SK-N-SH (cell line): ENCODE measurements around the gene MGME1. TPM values are rescaled to one million over a fixed set of nuclear protein-coding genes. Genes with fewer than 3 reads are reported as not detected.

Experiments used
- CTCF ChIA-PET: fragments of 300-600, 350-600 bp; formaldehyde crosslinking; extraction: SDS; loops from one replicate; lab custom pipeline; 2021; lab: Yijun Ruan, JAX
- POLR2A ChIA-PET: fragments of 350-600 bp; sonication (Branson Sonifier 250); formaldehyde crosslinking; extraction: SDS; loops from one replicate; lab custom pipeline; 2020; ENCODE audit warnings: antibody characterized with exemption, inconsistent platforms; lab: Yijun Ruan, JAX
- DNase-seq: peaks from one replicate; pipeline ENCODE4 v3.0.0; 2012
- H2AFZ ChIP-seq: fragments of 200-600 bp; sonication (generic); 2 replicates; pipeline ENCODE4 v1.8.1; 2016; ENCODE audit warnings: antibody characterized with exemption, mild to moderate bottlenecking, low read depth
- H3F3A ChIP-seq: fragments of 200-600 bp; sonication (generic); replicated peaks from 2 replicates; pipeline ENCODE3; 2016; ENCODE audit warnings: antibody characterized with exemption, mild to moderate bottlenecking; ENCODE audit not compliant: insufficient read depth
- H3K27ac ChIP-seq, 2 experiments: fragments of 200-500 bp in 1 of 2; fragments of 200-600 bp in 1 of 2; sonication (Bioruptor generic) in 1 of 2; sonication (generic), shearing (Covaris generic) in 1 of 2; 2 replicates each; pipeline versions ENCODE4 v1.5.1 to v1.6.1; 2014 to 2016; ENCODE audit warnings: low read depth in 2 of 2, inconsistent platforms in 1 of 2, low read length in 1 of 2, mild to moderate bottlenecking in 1 of 2, mixed read lengths in 1 of 2
- H3K27me3 ChIP-seq: fragments of 200-600 bp; sonication (generic), shearing (Covaris generic); 2 replicates; pipeline ENCODE4 v1.6.1; 2016; ENCODE audit warnings: mixed run types; ENCODE audit not compliant: insufficient read depth
- H3K36me3 ChIP-seq, 2 experiments: fragments of 200-500 bp in 1 of 2; fragments of 200-600 bp in 1 of 2; sonication (Bioruptor generic) in 1 of 2; sonication (generic) in 1 of 2; replicated peaks in 1 of 2; 2 replicates each; pipeline versions ENCODE3 to v1.5.1; 2014 to 2016; ENCODE audit warnings: low read length in 1 of 2, mild to moderate bottlenecking in 1 of 2; ENCODE audit not compliant: insufficient read depth in 2 of 2, control insufficient read depth in 1 of 2
- H3K4me1 ChIP-seq, 2 experiments: fragments of 200-500 bp in 1 of 2; fragments of 200-600 bp in 1 of 2; sonication (Bioruptor generic) in 1 of 2; sonication (generic), shearing (Covaris generic) in 1 of 2; 2 replicates each; pipeline versions ENCODE4 v1.5.1 to v1.6.1; 2014 to 2016; ENCODE audit warnings: low read depth in 1 of 2, low read length in 1 of 2, mixed run types in 1 of 2; ENCODE audit not compliant: insufficient read depth in 2 of 2, control insufficient read depth in 1 of 2
- H3K4me2 ChIP-seq: fragments of 200-600 bp; sonication (generic), shearing (Covaris generic); 2 replicates; pipeline ENCODE4 v1.6.1; 2017; ENCODE audit warnings: mixed run types
- H3K4me3 ChIP-seq, 2 experiments: fragments of 200-500 bp in 1 of 2; fragments of 200-600 bp in 1 of 2; sonication (Bioruptor generic) in 1 of 2; sonication (generic), shearing (Covaris generic) in 1 of 2; 2 replicates each; pipeline versions ENCODE4 v1.5.1 to v1.8.1; 2014 to 2016; ENCODE audit warnings: low read depth in 2 of 2, inconsistent platforms in 1 of 2, low read length in 1 of 2, mild to moderate bottlenecking in 1 of 2, mixed read lengths in 1 of 2, moderate library complexity in 1 of 2
- H3K79me2 ChIP-seq: fragments of 200-600 bp; sonication (generic); 2 replicates; pipeline ENCODE4 v1.8.1; 2017; ENCODE audit warnings: mild to moderate bottlenecking; ENCODE audit not compliant: insufficient read depth
- H3K9ac ChIP-seq: fragments of 200-600 bp; sonication (generic); 2 replicates; pipeline ENCODE4 v1.6.1; 2017; ENCODE audit warnings: mixed run types
- H3K9me2 ChIP-seq: fragments of 200-600 bp; sonication (generic); 2 replicates; pipeline ENCODE4 v1.6.1; 2017; ENCODE audit warnings: mixed run types
- H3K9me3 ChIP-seq: fragments of 200-600 bp; sonication (generic); 2 replicates; pipeline ENCODE4 v1.6.1; 2017; ENCODE audit warnings: mixed run types, mild to moderate bottlenecking, moderate library complexity
- H4K20me1 ChIP-seq: fragments of 200-600 bp; sonication (generic); 2 replicates; pipeline ENCODE4 v1.6.1; 2017; ENCODE audit warnings: mild to moderate bottlenecking, mixed run types; ENCODE audit not compliant: insufficient read depth
- CHD2 ChIP-seq: fragments of 150-350 bp; IDR thresholded peaks from 2 replicates; pipeline ENCODE4 v1.6.1; 2018; ENCODE audit warnings: low read length; ENCODE audit not compliant: partially characterized antibody
- JUND ChIP-seq: IDR thresholded peaks from 2 replicates; pipeline ENCODE4 v1.4.0; 2012
- MEF2A ChIP-seq: IDR thresholded peaks from 2 replicates; pipeline ENCODE4 v1.4.0; 2012; ENCODE audit warnings: low read depth, borderline replicate concordance
- RXRA ChIP-seq: IDR thresholded peaks from 2 replicates; pipeline ENCODE4 v1.4.0; 2012; ENCODE audit warnings: low read depth, mild to moderate bottlenecking, borderline replicate concordance
- WGBS: methylation state at CpG from one replicate; pipeline ENCODE4 v1.1.6; 2017; ENCODE audit warnings: low lambda C conversion rate; 5-methylcytosine and 5-hydroxymethylcytosine counted together
- polyA plus RNA-seq, 3 experiments: library from polyadenylated mRNA; depleted of rRNA; stranded (reverse); fragments of >200 nt; gene quantifications; 2 replicates each; pipeline ENCODE4 v1.2.3, GENCODE V29; 2012
- small RNA-seq, 7 experiments: library from RNA; depleted of rRNA; stranded (forward); fragments of <200 nt; gene quantifications; one replicate each; pipeline ENCODE3, GENCODE V24; 2012
- TF ChIP-seq, protein P1 (sequence below): IDR thresholded peaks from 2 replicates; pipeline ENCODE4; 2012
- TF ChIP-seq, protein P2 (sequence below): fragments of 150-350 bp; IDR thresholded peaks from 2 replicates; pipeline ENCODE4 v1.6.1; 2016; ENCODE audit warnings: mild to moderate bottlenecking, low read depth, low read length
- TF ChIP-seq, protein P3 (sequence below): IDR thresholded peaks from 2 replicates; pipeline ENCODE4 v1.6.1; 2012; ENCODE audit warnings: mild to moderate bottlenecking, low read depth, low read length, moderate library complexity

MGME1 gene
- polyA plus RNA-seq, 1 of the 3 experiments (the other 2 are of a cell fraction): 7.9 TPM

DNA sequence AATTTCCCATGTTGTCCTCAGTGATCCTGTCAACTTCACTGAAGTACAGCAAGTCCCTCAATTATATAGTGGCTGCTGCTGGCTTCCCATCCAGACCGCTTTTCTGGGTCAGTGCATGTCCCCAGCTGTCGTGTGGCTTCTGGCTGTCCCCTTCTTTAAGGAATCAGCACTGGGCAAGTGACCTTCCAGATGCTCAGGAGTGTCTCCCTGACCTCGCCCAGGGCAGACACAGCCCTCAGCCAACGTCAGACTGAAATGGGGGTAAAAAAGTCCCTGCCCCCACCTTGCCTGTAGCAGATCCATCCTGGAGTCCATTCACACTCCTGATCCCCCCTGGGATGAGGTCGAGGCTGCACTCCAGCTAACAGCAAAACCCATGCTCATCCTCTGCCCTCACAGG is 65.2 kb downstream of the MGME1 start:
- Histone ChIP-seq H3F3A (no peaks in the 10 kb centered on the region), H3K79me2 (no peaks in the 10 kb centered on the region), H3K27ac (no peak overlapping the region), H3K9ac (no peak overlapping the region), H3K4me1 (no peaks in the 10 kb centered on the region), H4K20me1 (no peaks in the 10 kb centered on the region), H3K9me2 (no peaks in the 10 kb centered on the region), H3K27me3 (no peaks in the 10 kb centered on the region; the same call in 1 of the 2 replicates), H3K4me2 (no peak overlapping the region), H3K36me3 (no peaks in the 10 kb centered on the region), H3K9me3 (no peaks in the 10 kb centered on the region), H2AFZ (no peak overlapping the region), H3K4me3 (no peak overlapping the region)
- POLR2A ChIA-PET: no interaction called here
- CTCF ChIA-PET: no interaction called here
- TF ChIP-seq, protein P1, sequence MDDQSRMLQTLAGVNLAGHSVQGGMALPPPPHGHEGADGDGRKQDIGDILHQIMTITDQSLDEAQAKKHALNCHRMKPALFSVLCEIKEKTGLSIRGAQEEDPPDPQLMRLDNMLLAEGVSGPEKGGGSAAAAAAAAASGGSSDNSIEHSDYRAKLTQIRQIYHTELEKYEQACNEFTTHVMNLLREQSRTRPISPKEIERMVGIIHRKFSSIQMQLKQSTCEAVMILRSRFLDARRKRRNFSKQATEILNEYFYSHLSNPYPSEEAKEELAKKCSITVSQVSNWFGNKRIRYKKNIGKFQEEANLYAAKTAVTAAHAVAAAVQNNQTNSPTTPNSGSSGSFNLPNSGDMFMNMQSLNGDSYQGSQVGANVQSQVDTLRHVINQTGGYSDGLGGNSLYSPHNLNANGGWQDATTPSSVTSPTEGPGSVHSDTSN: no peak
- TF ChIP-seq CHD2 (no peak), MEF2A (no peak)
- TF ChIP-seq, protein P2, sequence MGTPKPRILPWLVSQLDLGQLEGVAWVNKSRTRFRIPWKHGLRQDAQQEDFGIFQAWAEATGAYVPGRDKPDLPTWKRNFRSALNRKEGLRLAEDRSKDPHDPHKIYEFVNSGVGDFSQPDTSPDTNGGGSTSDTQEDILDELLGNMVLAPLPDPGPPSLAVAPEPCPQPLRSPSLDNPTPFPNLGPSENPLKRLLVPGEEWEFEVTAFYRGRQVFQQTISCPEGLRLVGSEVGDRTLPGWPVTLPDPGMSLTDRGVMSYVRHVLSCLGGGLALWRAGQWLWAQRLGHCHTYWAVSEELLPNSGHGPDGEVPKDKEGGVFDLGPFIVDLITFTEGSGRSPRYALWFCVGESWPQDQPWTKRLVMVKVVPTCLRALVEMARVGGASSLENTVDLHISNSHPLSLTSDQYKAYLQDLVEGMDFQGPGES: no peak
- 31% methylated on average over 4 of the region's 5 CpGs for WGBS
- DNase-seq: no peak

DNA sequence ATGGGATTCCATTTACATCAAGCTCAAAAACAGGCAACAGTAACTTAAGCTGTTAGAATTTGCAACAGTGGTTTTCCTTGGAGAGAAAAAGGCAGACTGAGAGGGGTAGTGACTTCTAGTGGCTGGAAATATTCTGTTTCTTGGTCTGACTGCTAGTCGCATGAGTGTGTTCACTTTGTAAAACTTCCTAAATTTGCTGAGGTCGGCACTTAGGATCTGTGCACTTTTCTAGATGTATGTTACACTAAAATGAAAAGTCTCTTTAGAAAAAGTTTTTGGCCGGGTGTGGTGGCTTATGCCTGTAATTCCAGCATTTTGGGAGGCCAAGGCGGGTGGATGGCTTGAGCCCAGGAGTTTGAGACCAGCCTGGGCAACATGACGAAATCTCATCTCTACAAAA is 70.2 kb downstream of the MGME1 start:
- ChIA-PET POLR2A (no interaction called here), CTCF (no interaction called here)
- no peak overlapping the region for H2AFZ ChIP-seq
- no peak overlapping the region for H3K4me2 ChIP-seq
- no peaks in the 10 kb centered on the region for H3K4me1 ChIP-seq
- H3K4me3 ChIP-seq: no peak overlapping the region
- no peak overlapping the region for H3K9ac ChIP-seq
- no peak for TF ChIP-seq CHD2
- TF ChIP-seq, protein P3, sequence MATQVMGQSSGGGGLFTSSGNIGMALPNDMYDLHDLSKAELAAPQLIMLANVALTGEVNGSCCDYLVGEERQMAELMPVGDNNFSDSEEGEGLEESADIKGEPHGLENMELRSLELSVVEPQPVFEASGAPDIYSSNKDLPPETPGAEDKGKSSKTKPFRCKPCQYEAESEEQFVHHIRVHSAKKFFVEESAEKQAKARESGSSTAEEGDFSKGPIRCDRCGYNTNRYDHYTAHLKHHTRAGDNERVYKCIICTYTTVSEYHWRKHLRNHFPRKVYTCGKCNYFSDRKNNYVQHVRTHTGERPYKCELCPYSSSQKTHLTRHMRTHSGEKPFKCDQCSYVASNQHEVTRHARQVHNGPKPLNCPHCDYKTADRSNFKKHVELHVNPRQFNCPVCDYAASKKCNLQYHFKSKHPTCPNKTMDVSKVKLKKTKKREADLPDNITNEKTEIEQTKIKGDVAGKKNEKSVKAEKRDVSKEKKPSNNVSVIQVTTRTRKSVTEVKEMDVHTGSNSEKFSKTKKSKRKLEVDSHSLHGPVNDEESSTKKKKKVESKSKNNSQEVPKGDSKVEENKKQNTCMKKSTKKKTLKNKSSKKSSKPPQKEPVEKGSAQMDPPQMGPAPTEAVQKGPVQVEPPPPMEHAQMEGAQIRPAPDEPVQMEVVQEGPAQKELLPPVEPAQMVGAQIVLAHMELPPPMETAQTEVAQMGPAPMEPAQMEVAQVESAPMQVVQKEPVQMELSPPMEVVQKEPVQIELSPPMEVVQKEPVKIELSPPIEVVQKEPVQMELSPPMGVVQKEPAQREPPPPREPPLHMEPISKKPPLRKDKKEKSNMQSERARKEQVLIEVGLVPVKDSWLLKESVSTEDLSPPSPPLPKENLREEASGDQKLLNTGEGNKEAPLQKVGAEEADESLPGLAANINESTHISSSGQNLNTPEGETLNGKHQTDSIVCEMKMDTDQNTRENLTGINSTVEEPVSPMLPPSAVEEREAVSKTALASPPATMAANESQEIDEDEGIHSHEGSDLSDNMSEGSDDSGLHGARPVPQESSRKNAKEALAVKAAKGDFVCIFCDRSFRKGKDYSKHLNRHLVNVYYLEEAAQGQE: no peak
- no peak for TF ChIP-seq RXRA
- TF ChIP-seq, protein P1: no peak
- no peak for TF ChIP-seq JUND
- H3K9me2 ChIP-seq: no peaks in the 10 kb centered on the region
- peaks cover 7% of the 10 kb centered on the region; the same call in 1 of the 2 replicates for H3K27me3 ChIP-seq
- H3F3A ChIP-seq: no peaks in the 10 kb centered on the region
- no peak for DNase-seq
- WGBS: 39% methylated on average over 5 of the region's 5 CpGs
- no peaks in the 10 kb centered on the region for H3K79me2 ChIP-seq
- H3K27ac ChIP-seq: no peak overlapping the region
- no peaks in the 10 kb centered on the region for H3K36me3 ChIP-seq
- no peaks in the 10 kb centered on the region for H3K9me3 ChIP-seq
- H4K20me1 ChIP-seq: no peaks in the 10 kb centered on the region

Small RNA genes lying within 50 kb of the gene (small RNA-seq; reads per million reads assigned to genes)
- 85.3 to 959 (median 243) reads per million in 7 experiments for gene SNORD17

Other genes with a start within 250 kb of the MGME1 start
- 69.2 and 76.2 TPM in 2 replicates for gene SNX5, start 224 bp upstream of the MGME1 start, polyA plus RNA-seq (2012; rRNA removed)
- not detected in 2 replicates for gene OVOL2, start 88.9 kb downstream of the MGME1 start, polyA plus RNA-seq (2012; rRNA removed)
- gene KAT14, start 168.8 kb downstream of the MGME1 start, polyA plus RNA-seq (2012; rRNA removed): 7.3 and 8.6 TPM in 2 replicates
- gene PET117, start 168.8 kb downstream of the MGME1 start, polyA plus RNA-seq (2012; rRNA removed): 12.6 and 13.5 TPM in 2 replicates